NK-92 (cell line): ENCODE data around the gene PSTK.

ENCODE experiments used
- DNase-seq: peaks from one replicate; lab custom pipeline; 2025; ENCODE audit not compliant: unreplicated experiment; lab: John Stamatoyannopoulos, UW

Gene PSTK

GRCh38 chr10:123019264-123019663 lies 39.1 kb downstream of the PSTK start:
- no peak for DNase-seq

GRCh38 chr10:123019941-123020703 lies 39.9 kb downstream of the PSTK start:
- DNase-seq: no peak

GRCh38 chr10:123021517-123021916 lies 41.3 kb downstream of the PSTK start:
- DNase-seq: no peak

- DNase-seq: no peak
Observed at GRCh38 chr10:123024540-123024939, 44.3 kb downstream of the PSTK start.

- DNase-seq: no peak
Observed at GRCh38 chr10:123026302-123026701, 46.1 kb downstream of the PSTK start.

- no peak for DNase-seq
Observed at GRCh38 chr10:123027861-123028260, 47.7 kb downstream of the PSTK start.

GRCh38 chr10:123031124-123031523 lies 50.9 kb downstream of the PSTK start:
- DNase-seq: no peak

GRCh38 chr10:123034332-123034731 lies 54.1 kb downstream of the PSTK start:
- no peak for DNase-seq

GRCh38 chr10:123035467-123036086 lies 55.4 kb downstream of the PSTK start:
- DNase-seq: no peak

- DNase-seq: no peak
Observed at GRCh38 chr10:123038782-123039631, 58.8 kb downstream of the PSTK start.

GRCh38 chr10:123039632-123039930 lies 59.4 kb downstream of the PSTK start:
- no peak for DNase-seq
